ENCODE data around the gene SLC35E3.

GRCh38 chr12:68808388-68809189, 62.6 kb downstream of the SLC35E3 start:
- TF ChIP-seq CTCF (IDR thresholded peaks at IDR 0.05; ENCODE audit: insufficient read depth, low read length, poor library complexity, severe bottlenecking): no peak
- TF ChIP-seq EZH2phosphoT487 (conservative IDR thresholded peaks at IDR 0.05; ENCODE audit: low read length): no peak
